GM12874 (cell line): ENCODE measurements around the gene ZNF787.

Experiments used
- TF ChIP-seq, protein P1 (sequence below): IDR thresholded peaks from 2 replicates; pipeline ENCODE4 v1.5.1; 2011; ENCODE audit warnings: low read depth, mild to moderate bottlenecking, control low read depth, low read length, moderate library complexity; ENCODE audit not compliant: insufficient read depth

Gene ZNF787

DNA sequence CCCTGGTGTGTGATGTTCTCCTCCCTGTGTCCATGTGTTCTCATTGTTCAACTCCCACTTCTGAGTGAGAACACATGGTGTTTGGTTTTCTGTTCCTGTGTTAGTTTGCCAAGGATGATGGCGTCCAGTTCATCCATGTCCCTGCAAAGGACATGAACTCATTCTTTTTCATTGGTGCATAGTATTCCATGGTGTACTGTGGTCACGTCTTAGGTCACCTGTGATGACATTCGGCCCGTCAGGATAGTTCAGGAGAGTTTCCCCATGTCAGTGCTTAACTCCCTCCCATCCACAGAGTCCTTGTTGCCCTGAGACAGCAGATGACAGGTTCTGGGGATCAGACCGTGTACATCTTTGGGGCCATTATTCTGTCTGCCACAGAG is 28.6 kb upstream of the ZNF787 start:
- TF ChIP-seq, protein P1, sequence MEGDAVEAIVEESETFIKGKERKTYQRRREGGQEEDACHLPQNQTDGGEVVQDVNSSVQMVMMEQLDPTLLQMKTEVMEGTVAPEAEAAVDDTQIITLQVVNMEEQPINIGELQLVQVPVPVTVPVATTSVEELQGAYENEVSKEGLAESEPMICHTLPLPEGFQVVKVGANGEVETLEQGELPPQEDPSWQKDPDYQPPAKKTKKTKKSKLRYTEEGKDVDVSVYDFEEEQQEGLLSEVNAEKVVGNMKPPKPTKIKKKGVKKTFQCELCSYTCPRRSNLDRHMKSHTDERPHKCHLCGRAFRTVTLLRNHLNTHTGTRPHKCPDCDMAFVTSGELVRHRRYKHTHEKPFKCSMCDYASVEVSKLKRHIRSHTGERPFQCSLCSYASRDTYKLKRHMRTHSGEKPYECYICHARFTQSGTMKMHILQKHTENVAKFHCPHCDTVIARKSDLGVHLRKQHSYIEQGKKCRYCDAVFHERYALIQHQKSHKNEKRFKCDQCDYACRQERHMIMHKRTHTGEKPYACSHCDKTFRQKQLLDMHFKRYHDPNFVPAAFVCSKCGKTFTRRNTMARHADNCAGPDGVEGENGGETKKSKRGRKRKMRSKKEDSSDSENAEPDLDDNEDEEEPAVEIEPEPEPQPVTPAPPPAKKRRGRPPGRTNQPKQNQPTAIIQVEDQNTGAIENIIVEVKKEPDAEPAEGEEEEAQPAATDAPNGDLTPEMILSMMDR = no peak

DNA sequence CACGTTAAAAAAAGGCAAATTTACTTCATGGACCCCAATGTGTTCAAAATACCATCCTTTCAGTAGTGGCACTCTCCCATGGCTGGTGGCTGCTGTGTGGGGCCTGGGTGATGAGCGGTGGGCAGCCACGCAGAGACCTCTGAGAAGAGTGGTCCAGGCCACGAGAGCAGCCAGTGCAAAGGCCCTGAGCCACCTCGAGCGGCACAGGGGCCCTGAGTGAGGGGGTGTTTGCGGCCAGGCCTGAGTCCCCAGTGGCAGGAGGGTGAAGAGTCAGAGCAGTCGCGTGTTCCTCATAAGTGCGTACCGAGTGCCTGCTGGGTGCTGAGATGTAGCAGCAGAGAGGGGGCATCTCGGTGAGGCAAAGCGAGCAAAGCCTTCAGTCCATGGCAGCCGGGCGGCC is 27.0 kb upstream of the ZNF787 start:
- TF ChIP-seq, protein P1 = no peak

DNA sequence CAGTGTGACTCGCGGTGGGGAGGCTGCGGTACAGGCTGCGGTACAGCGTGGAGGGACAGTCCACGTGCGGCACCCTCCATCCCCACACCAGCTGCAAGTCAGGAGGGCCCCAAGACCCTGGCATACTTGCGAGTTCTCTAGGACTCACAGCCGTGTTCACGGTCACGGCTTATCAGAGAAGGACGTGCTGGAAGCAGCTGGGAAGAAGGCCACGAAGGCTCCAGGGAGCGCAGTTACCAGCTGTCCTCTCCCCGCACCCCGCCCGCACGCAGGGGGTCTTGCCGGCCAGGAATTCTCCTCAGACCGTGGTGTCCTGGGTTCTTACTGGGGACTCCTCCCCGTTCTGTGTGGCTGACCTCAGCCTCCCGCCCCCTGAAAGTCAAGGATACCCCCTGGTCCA is 26.2 kb upstream of the ZNF787 start:
- TF ChIP-seq, protein P1 = no peak

DNA sequence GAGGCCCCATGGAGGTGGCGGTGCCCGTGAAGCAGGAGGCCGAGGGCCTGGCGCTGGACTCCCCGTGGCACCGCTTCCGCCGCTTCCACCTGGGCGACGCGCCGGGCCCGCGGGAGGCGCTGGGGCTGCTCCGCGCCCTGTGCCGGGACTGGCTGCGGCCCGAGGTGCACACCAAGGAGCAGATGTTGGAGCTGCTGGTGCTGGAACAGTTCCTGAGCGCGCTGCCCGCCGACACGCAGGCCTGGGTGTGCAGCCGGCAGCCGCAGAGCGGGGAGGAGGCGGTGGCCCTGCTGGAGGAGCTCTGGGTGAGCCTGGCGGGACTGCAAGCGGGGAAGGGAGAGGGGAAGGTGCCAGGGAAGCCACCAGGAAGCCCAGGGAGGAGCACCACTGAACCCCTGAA is 25.8 kb upstream of the ZNF787 start:
- TF ChIP-seq, protein P1 = no peak

DNA sequence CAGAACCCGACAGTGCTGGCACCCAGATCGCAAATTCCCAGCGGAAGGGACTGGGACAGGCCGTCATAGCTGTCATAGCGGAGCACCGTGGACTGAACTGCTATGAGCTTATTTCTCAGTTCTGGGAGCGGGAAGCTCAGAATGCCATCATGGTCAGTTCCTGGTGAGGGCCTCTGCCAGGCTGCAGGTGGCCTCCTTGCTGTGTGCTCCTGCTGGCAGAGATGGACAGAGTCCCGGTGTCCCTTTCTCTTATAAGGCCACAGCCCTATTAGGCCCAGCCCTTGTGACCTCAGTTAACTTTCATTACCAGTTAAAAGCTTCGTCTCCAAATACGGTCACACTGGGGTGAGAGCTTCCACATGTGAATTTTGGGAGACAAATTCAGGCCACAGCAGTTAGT is 24.6 kb upstream of the ZNF787 start:
- TF ChIP-seq, protein P1 = no peak

DNA sequence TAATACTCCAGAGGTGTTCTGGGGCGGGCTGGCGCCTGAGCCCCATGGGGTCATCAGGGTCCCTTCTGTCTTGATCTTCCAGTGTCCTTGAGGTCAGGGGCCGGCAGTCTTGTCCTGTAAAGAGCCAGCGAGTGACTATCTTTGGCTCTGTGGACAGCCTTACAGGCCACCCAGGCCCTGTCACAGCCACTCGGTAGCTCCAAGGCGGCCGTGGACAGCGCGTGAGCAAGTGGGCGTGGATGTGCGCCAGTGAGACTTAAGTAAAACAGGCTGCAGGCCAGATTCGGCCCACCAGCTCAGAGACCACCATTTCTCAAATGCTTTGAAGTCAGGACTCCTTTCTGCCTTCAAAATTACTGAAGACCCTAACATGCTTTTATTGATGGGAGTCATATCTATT is 23.7 kb upstream of the ZNF787 start:
- TF ChIP-seq, protein P1 = no peak

DNA sequence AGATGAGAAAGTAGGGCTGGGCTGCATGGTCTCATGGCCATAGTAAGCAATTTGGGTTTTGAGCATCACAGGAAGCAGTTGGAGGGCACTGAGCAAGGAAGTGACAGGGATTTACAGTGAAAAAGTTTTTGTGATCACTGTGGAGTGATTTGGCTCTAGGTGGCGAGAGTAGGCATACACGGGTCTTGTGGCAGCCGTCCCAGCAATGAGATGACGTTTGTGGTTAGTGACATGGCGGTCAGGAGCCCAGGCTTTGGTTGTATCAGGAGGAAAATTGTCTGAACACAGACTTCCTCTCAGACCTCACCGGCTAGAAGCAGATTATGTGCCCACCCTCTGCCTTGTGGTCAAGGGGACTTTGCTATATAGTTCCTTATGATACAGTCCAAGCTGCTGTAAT is 23.3 kb upstream of the ZNF787 start:
- TF ChIP-seq, protein P1 = no peak

DNA sequence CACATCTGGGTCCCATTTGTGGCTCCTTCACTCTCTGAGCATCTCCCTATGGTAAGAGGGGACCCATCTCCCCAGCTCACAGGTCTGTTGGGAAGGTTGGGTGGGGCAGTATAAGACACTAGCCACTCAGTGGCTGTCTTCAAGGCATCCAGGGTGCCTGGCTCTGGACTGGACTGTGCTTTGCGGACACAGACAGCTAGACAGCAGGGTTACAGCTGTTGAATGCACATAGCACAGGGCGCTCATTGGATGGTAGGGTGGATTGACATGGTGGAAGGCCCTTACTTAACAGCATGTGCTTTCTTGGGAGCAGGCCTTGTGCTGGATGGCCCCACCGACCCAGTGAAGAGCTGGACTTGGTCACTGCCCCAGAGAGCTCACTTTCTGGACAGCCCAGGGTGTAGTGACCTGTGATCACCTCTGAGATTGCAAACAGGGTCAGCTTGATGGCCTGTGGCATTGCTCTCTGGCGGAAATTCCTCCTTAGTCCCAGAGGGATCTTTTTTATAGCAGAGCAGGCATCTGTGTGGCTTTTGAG is 21.9 kb upstream of the ZNF787 start:
- TF ChIP-seq, protein P1 = no peak
